ENCODE measurements around the gene DCAF5.
A peak's percentile ranks its signal among the peaks of the same experiment; 100 is the strongest.
"Not testable (repeated sequence)": the region's sequence is repeated elsewhere in the genome, so short reads cannot be mapped to it uniquely, and the experiment has no call there.

DCAF5 gene

GRCh38 chr14:69086537-69086936 is 66.4 kb downstream of the DCAF5 start:
- no peaks in the 10 kb centered on the region for H3K9me3 Mint-ChIP-seq
- no peak overlapping the region for H3K27ac Mint-ChIP-seq
- peaks cover 6% of the 10 kb centered on the region for H3K4me1 Mint-ChIP-seq
- CTCF ChIA-PET = interaction anchor here (0.7 kb wide), 1 partner anchor 181 kb away, joined by 3 read pairs; no protein-coding TSS in a partner anchor
- H3K27me3 Mint-ChIP-seq = no peaks in the 10 kb centered on the region
- DNase-seq = no peak
- H3K36me3 Mint-ChIP-seq = peaks cover 38% of the 10 kb centered on the region
- H3K4me3 Mint-ChIP-seq = no peak overlapping the region

- Mint-ChIP-seq H3K9me3 (no peaks in the 10 kb centered on the region), H3K36me3 (peaks cover 37% of the 10 kb centered on the region), H3K4me1 (peaks cover 5% of the 10 kb centered on the region), H3K27ac (no peak overlapping the region), H3K4me3 (no peak overlapping the region), H3K27me3 (no peaks in the 10 kb centered on the region)
- CTCF ChIA-PET = interaction anchor here (1.1 kb wide), 1 partner anchor 173 kb away, joined by 3 read pairs; no protein-coding TSS in a partner anchor
- no peak for DNase-seq
These were observed 68.9 kb downstream of the DCAF5 start for GRCh38 chr14:69084023-69084422.

- no peak for DNase-seq
- Mint-ChIP-seq H3K4me1 (no peaks in the 10 kb centered on the region), H3K36me3 (peaks cover 37% of the 10 kb centered on the region), H3K9me3 (no peaks in the 10 kb centered on the region), H3K4me3 (no peak overlapping the region), H3K27ac (no peak overlapping the region), H3K27me3 (no peaks in the 10 kb centered on the region)
- CTCF ChIA-PET = interaction anchor here (1.1 kb wide), 1 partner anchor 172 kb away, joined by 3 read pairs; no protein-coding TSS in a partner anchor
These were observed 69.7 kb downstream of the DCAF5 start for GRCh38 chr14:69083181-69083580.

- Mint-ChIP-seq H3K27ac (no peak overlapping the region), H3K27me3 (no peaks in the 10 kb centered on the region), H3K9me3 (no peaks in the 10 kb centered on the region), H3K4me1 (no peaks in the 10 kb centered on the region), H3K36me3 (peaks cover 35% of the 10 kb centered on the region), H3K4me3 (no peak overlapping the region)
- no peak for DNase-seq
- CTCF ChIA-PET = interaction anchor here (1.7 kb wide), 1 partner anchor 9 kb away, joined by 4 read pairs; no protein-coding TSS in a partner anchor
These were observed 71.6 kb downstream of the DCAF5 start for GRCh38 chr14:69081271-69081670.

GRCh38 chr14:69079747-69080146 is 73.2 kb downstream of the DCAF5 start:
- Mint-ChIP-seq H3K27ac (no peak overlapping the region), H3K4me1 (no peaks in the 10 kb centered on the region), H3K9me3 (no peaks in the 10 kb centered on the region), H3K4me3 (no peak overlapping the region), H3K27me3 (no peaks in the 10 kb centered on the region), H3K36me3 (peaks cover 31% of the 10 kb centered on the region)
- no peak for DNase-seq
- CTCF ChIA-PET = interaction anchor here (0.6 to 1.8 kb wide), 3 partner anchors 11 to 216 kb away, joined by 3 to 5 read pairs (median 3); no protein-coding TSS in a partner anchor

GRCh38 chr14:69079188-69079742 is 73.7 kb downstream of the DCAF5 start:
- H3K4me1 Mint-ChIP-seq = no peaks in the 10 kb centered on the region
- no peaks in the 10 kb centered on the region for H3K27me3 Mint-ChIP-seq
- H3K36me3 Mint-ChIP-seq = peaks cover 33% of the 10 kb centered on the region
- peak overlapping the region; percentile 21 for H3K27ac Mint-ChIP-seq
- no peak for DNase-seq
- no peaks in the 10 kb centered on the region for H3K9me3 Mint-ChIP-seq
- CTCF ChIA-PET = interaction anchor here (0.6 to 1.8 kb wide), 3 partner anchors 11 to 216 kb away, joined by 3 to 5 read pairs (median 3); no protein-coding TSS in a partner anchor
- H3K4me3 Mint-ChIP-seq = no peak overlapping the region

GRCh38 chr14:69077841-69078240 is 75.1 kb downstream of the DCAF5 start:
- no peak for DNase-seq
- CTCF ChIA-PET = no interaction called here
- Mint-ChIP-seq H3K9me3 (no peaks in the 10 kb centered on the region), H3K36me3 (peaks cover 35% of the 10 kb centered on the region), H3K27me3 (no peaks in the 10 kb centered on the region), H3K27ac (no peak overlapping the region), H3K4me1 (no peaks in the 10 kb centered on the region), H3K4me3 (no peak overlapping the region)

GRCh38 chr14:69077185-69077584 is 75.7 kb downstream of the DCAF5 start:
- H3K27me3 Mint-ChIP-seq, H3K9me3 Mint-ChIP-seq, H3K27ac Mint-ChIP-seq, H3K4me3 Mint-ChIP-seq, CTCF ChIA-PET, DNase-seq, H3K4me1 Mint-ChIP-seq: not testable (repeated sequence)
- peaks cover 40% of the 10 kb centered on the region for H3K36me3 Mint-ChIP-seq

GRCh38 chr14:69076341-69076740 is 76.6 kb downstream of the DCAF5 start:
- Mint-ChIP-seq H3K27me3 (no peaks in the 10 kb centered on the region), H3K4me1 (no peaks in the 10 kb centered on the region), H3K9me3 (no peaks in the 10 kb centered on the region), H3K4me3 (no peak overlapping the region), H3K27ac (no peak overlapping the region), H3K36me3 (peaks cover 33% of the 10 kb centered on the region)
- no peak for DNase-seq
- CTCF ChIA-PET = no interaction called here

- H3K4me1 Mint-ChIP-seq = no peaks in the 10 kb centered on the region
- H3K9me3 Mint-ChIP-seq = no peaks in the 10 kb centered on the region
- CTCF ChIA-PET = interaction anchor here (1.1 to 1.3 kb wide), 2 partner anchors 16 to 163 kb away, joined by 3 read pairs; no protein-coding TSS in a partner anchor
- H3K27ac Mint-ChIP-seq = no peak overlapping the region
- DNase-seq = no peak
- peaks cover 28% of the 10 kb centered on the region for H3K36me3 Mint-ChIP-seq
- H3K27me3 Mint-ChIP-seq = no peaks in the 10 kb centered on the region
- no peak overlapping the region for H3K4me3 Mint-ChIP-seq
These were observed 79.0 kb downstream of the DCAF5 start for GRCh38 chr14:69073915-69074314.

- DNase-seq = no peak
- Mint-ChIP-seq H3K27ac (no peak overlapping the region), H3K36me3 (peaks cover 27% of the 10 kb centered on the region), H3K4me1 (no peaks in the 10 kb centered on the region), H3K4me3 (no peak overlapping the region), H3K9me3 (no peaks in the 10 kb centered on the region), H3K27me3 (no peaks in the 10 kb centered on the region)
- CTCF ChIA-PET = interaction anchor here (1.1 to 1.3 kb wide), 2 partner anchors 17 to 162 kb away, joined by 3 read pairs; no protein-coding TSS in a partner anchor
These were observed 79.5 kb downstream of the DCAF5 start for GRCh38 chr14:69073429-69073828.

- no peaks in the 10 kb centered on the region for H3K4me1 Mint-ChIP-seq
- H3K27ac Mint-ChIP-seq = no peak overlapping the region
- no peak overlapping the region for H3K4me3 Mint-ChIP-seq
- DNase-seq = no peak
- CTCF ChIA-PET = no interaction called here
- no peaks in the 10 kb centered on the region for H3K9me3 Mint-ChIP-seq
- no peaks in the 10 kb centered on the region for H3K27me3 Mint-ChIP-seq
- peaks cover 32% of the 10 kb centered on the region for H3K36me3 Mint-ChIP-seq
These were observed 80.3 kb downstream of the DCAF5 start for GRCh38 chr14:69072584-69072983.

- Mint-ChIP-seq H3K4me3 (no peak overlapping the region), H3K36me3 (peaks cover 25% of the 10 kb centered on the region), H3K27ac (no peak overlapping the region), H3K27me3 (no peaks in the 10 kb centered on the region), H3K9me3 (no peaks in the 10 kb centered on the region), H3K4me1 (no peaks in the 10 kb centered on the region)
- CTCF ChIA-PET = interaction anchor here (0.8 to 1.3 kb wide), 2 partner anchors 22 to 205 kb away, joined by 4 read pairs; no protein-coding TSS in a partner anchor
- no peak for DNase-seq
These were observed 84.0 kb downstream of the DCAF5 start for GRCh38 chr14:69068744-69069421.

GRCh38 chr14:69066396-69067171 is 86.3 kb downstream of the DCAF5 start:
- Mint-ChIP-seq H3K27ac (no peak overlapping the region), H3K9me3 (no peaks in the 10 kb centered on the region), H3K27me3 (no peaks in the 10 kb centered on the region), H3K4me3 (no peak overlapping the region), H3K36me3 (peaks cover 27% of the 10 kb centered on the region), H3K4me1 (no peaks in the 10 kb centered on the region)
- CTCF ChIA-PET = interaction anchor here (2.5 kb wide), 1 partner anchor 10 kb away, joined by 7 read pairs; no protein-coding TSS in a partner anchor
- DNase-seq = no peak

Measured in activated naive CD4-positive, alpha-beta T cell treated with anti-CD3 and anti-CD28 coated beads, Interleukin-2, amount 10 ng/mL, durations not matched to agents 7 days and 5 days (primary cell).